Measurements from ENCODE around the gene RPL10. TPM values are rescaled to one million over a fixed set of nuclear protein-coding genes. Genes with fewer than 3 reads are reported as not detected.

RPL10 gene
- total and polyA plus RNA-seq, 2 of the 13 experiments (the other 11 are each of a cell fraction or from before 2014, with no cell fraction given) = 2,381 to 4,713 TPM

DNA sequence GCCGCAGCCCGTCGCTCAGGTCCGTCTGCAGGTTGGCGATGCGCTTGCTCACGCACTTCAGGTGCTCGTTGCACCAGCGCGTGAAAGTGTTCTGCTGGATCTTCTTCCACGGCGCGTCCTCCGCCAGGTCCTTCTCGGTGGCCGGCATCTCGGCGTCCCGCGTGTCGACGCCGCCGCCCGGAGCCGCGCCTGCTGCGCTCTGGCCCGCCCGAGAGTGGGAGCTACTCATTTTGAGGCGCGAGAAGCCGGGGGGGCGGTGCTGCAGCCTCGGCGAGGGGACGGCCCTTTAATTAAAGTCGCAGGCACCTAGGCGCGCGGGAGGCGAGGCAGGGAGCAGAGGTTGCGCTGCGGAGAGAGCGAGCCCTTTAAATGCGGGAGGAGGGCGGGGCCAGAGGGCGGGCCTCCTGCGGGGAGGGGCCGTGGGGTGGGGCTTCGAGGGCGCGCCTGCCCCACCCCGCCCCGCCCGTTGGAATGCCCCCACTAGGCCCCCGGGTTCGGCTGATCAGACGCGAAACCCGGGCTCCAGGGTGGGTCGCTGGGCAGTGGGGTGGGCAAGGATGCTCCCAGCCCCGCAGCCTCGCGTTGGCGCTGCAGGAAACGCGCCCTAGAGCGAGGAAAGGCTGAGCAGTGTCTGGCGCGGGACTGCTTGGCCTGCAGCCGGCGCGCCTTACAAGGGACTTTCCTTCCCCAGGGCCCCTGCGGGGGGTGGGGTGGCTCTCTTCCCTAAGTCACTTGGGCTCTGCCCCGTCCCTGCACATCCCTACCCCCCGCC is 27.0 kb upstream of the RPL10 start (continued):
- TF ChIP-seq, protein P1, sequence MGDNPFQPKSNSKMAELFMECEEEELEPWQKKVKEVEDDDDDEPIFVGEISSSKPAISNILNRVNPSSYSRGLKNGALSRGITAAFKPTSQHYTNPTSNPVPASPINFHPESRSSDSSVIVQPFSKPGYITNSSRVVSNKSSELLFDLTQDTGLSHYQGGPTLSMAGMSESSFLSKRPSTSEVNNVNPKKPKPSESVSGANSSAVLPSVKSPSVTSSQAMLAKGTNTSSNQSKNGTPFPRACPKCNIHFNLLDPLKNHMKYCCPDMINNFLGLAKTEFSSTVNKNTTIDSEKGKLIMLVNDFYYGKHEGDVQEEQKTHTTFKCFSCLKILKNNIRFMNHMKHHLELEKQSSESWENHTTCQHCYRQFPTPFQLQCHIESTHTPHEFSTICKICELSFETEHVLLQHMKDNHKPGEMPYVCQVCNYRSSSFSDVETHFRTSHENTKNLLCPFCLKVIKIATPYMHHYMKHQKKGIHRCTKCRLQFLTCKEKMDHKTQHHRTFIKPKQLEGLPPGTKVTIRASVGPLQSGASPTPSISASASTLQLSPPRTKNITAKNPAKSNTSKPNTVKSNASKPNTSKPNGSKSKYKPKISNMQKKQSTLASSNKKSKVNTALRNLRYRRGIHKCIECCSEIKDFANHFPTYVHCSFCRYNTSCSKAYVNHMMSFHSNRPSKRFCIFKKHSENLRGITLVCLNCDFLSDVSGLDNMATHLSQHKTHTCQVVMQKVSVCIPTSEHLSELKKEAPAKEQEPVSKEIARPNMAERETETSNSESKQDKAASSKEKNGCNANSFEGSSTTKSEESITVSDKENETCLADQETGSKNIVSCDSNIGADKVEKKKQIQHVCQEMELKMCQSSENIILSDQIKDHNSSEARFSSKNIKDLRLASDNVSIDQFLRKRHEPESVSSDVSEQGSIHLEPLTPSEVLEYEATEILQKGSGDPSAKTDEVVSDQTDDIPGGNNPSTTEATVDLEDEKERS (CRISPR knock-in tag; IDR thresholded peaks at IDR 0.05) = no peak
- TF ChIP-seq, protein P2, sequence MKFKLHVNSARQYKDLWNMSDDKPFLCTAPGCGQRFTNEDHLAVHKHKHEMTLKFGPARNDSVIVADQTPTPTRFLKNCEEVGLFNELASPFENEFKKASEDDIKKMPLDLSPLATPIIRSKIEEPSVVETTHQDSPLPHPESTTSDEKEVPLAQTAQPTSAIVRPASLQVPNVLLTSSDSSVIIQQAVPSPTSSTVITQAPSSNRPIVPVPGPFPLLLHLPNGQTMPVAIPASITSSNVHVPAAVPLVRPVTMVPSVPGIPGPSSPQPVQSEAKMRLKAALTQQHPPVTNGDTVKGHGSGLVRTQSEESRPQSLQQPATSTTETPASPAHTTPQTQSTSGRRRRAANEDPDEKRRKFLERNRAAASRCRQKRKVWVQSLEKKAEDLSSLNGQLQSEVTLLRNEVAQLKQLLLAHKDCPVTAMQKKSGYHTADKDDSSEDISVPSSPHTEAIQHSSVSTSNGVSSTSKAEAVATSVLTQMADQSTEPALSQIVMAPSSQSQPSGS (CRISPR knock-in tag; IDR thresholded peaks at IDR 0.05) = no peak
- TF ChIP-seq, protein P3, sequence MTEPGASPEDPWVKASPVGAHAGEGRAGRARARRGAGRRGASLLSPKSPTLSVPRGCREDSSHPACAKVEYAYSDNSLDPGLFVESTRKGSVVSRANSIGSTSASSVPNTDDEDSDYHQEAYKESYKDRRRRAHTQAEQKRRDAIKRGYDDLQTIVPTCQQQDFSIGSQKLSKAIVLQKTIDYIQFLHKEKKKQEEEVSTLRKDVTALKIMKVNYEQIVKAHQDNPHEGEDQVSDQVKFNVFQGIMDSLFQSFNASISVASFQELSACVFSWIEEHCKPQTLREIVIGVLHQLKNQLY (CRISPR knock-in tag; IDR thresholded peaks at IDR 0.05) = no peak
- TF ChIP-seq FIP1L1 (IDR thresholded peaks at IDR 0.05; ENCODE audit: borderline replicate concordance, insufficient read depth, low read depth, low read length) (no peak), SMARCE1 (IDR thresholded peaks at IDR 0.05; ENCODE audit: borderline replicate concordance) (no peak), ATF7-NPFF (CRISPR knock-in tag; IDR thresholded peaks at IDR 0.05; ENCODE audit: low read depth) (0 out of 2 replicates have a peak, but pooled peaks have one; percentile 31), KLF11 (CRISPR knock-in tag; IDR thresholded peaks at IDR 0.05) (no peak), ZNF619 (CRISPR knock-in tag; IDR thresholded peaks at IDR 0.05) (no peak), EEA1 (CRISPR knock-in tag; IDR thresholded peaks at IDR 0.05; ENCODE audit: borderline replicate concordance) (peak; percentile 29; the same call in 1 of the 2 replicates), ZNF614 (CRISPR knock-in tag; IDR thresholded peaks at IDR 0.05; ENCODE audit: borderline replicate concordance) (peak; percentile 48; the same call in 1 of the 2 replicates), YEATS2 (CRISPR knock-in tag; IDR thresholded peaks at IDR 0.05; ENCODE audit: borderline replicate concordance) (no peak), ZNF552 (CRISPR knock-in tag; IDR thresholded peaks at IDR 0.05; ENCODE audit: borderline replicate concordance) (no peak), NFE2L1 (CRISPR knock-in tag; IDR thresholded peaks at IDR 0.05; ENCODE audit: borderline replicate concordance) (no peak), MTA1 (CRISPR knock-in tag; IDR thresholded peaks at IDR 0.05; ENCODE audit: borderline replicate concordance) (no peak)
- TF ChIP-seq, protein P4, sequence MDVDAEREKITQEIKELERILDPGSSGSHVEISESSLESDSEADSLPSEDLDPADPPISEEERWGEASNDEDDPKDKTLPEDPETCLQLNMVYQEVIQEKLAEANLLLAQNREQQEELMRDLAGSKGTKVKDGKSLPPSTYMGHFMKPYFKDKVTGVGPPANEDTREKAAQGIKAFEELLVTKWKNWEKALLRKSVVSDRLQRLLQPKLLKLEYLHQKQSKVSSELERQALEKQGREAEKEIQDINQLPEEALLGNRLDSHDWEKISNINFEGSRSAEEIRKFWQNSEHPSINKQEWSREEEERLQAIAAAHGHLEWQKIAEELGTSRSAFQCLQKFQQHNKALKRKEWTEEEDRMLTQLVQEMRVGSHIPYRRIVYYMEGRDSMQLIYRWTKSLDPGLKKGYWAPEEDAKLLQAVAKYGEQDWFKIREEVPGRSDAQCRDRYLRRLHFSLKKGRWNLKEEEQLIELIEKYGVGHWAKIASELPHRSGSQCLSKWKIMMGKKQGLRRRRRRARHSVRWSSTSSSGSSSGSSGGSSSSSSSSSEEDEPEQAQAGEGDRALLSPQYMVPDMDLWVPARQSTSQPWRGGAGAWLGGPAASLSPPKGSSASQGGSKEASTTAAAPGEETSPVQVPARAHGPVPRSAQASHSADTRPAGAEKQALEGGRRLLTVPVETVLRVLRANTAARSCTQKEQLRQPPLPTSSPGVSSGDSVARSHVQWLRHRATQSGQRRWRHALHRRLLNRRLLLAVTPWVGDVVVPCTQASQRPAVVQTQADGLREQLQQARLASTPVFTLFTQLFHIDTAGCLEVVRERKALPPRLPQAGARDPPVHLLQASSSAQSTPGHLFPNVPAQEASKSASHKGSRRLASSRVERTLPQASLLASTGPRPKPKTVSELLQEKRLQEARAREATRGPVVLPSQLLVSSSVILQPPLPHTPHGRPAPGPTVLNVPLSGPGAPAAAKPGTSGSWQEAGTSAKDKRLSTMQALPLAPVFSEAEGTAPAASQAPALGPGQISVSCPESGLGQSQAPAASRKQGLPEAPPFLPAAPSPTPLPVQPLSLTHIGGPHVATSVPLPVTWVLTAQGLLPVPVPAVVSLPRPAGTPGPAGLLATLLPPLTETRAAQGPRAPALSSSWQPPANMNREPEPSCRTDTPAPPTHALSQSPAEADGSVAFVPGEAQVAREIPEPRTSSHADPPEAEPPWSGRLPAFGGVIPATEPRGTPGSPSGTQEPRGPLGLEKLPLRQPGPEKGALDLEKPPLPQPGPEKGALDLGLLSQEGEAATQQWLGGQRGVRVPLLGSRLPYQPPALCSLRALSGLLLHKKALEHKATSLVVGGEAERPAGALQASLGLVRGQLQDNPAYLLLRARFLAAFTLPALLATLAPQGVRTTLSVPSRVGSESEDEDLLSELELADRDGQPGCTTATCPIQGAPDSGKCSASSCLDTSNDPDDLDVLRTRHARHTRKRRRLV (CRISPR knock-in tag; IDR thresholded peaks at IDR 0.05) = no peak
- TF ChIP-seq, protein P5, sequence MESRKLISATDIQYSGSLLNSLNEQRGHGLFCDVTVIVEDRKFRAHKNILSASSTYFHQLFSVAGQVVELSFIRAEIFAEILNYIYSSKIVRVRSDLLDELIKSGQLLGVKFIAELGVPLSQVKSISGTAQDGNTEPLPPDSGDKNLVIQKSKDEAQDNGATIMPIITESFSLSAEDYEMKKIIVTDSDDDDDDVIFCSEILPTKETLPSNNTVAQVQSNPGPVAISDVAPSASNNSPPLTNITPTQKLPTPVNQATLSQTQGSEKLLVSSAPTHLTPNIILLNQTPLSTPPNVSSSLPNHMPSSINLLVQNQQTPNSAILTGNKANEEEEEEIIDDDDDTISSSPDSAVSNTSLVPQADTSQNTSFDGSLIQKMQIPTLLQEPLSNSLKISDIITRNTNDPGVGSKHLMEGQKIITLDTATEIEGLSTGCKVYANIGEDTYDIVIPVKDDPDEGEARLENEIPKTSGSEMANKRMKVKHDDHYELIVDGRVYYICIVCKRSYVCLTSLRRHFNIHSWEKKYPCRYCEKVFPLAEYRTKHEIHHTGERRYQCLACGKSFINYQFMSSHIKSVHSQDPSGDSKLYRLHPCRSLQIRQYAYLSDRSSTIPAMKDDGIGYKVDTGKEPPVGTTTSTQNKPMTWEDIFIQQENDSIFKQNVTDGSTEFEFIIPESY (CRISPR knock-in tag; IDR thresholded peaks at IDR 0.05) = no peak

All from HepG2 (cell line).